Suprapubic skin (tissue), 4 donors: ENCODE results near the gene ASIC2.

Source experiments
- CTCF ChIP-seq, 2 donors: fragments of 200-600 bp in 1 of 2; fragments of 450-650 bp in 1 of 2; sonication (generic) in 1 of 2; IDR thresholded peaks; one replicate each; pipeline ENCODE4 v1.5.1; 2016 to 2019; ENCODE audit warnings: antibody characterized with exemption in 2 of 2, mild to moderate bottlenecking in 1 of 2, moderate library complexity in 1 of 2
- POLR2A ChIP-seq, 2 donors: fragments of 450-650 bp; IDR thresholded peaks; one replicate each; pipeline ENCODE4 v1.6.1; 2017; ENCODE audit warnings: antibody characterized with exemption in 2 of 2, mild to moderate bottlenecking in 2 of 2, moderate library complexity in 2 of 2
- POLR2AphosphoS5 ChIP-seq, 3 donors: sonication (generic); formaldehyde crosslinking; IDR thresholded peaks; one replicate each; pipeline ENCODE4 v1.6.1; 2017; ENCODE audit warnings: antibody characterized with exemption in 3 of 3

- TF ChIP-seq CTCF (IDR thresholded peaks at IDR 0.05): no peak
- TF ChIP-seq POLR2A (IDR thresholded peaks at IDR 0.05): no peak
- no peak for TF ChIP-seq POLR2AphosphoS5 (IDR thresholded peaks at IDR 0.05)
Observed at GRCh38 chr17:33197342-33197741, 95.8 kb downstream of the ASIC2 start.
